Fibroblast of skin of right quadriceps (primary cell): Measurements from ENCODE around the gene PDLIM5.
A peak's percentile ranks its signal among the peaks of the same experiment; 100 is the strongest.
"Not testable (repeated sequence)": the region's sequence is repeated elsewhere in the genome, so short reads cannot be mapped to it uniquely, and the experiment has no call there.

Experiments
- DNase-seq: peaks from one replicate; pipeline ENCODE4 v3.0.0-alpha.2; 2013

The PDLIM5 gene

DNA sequence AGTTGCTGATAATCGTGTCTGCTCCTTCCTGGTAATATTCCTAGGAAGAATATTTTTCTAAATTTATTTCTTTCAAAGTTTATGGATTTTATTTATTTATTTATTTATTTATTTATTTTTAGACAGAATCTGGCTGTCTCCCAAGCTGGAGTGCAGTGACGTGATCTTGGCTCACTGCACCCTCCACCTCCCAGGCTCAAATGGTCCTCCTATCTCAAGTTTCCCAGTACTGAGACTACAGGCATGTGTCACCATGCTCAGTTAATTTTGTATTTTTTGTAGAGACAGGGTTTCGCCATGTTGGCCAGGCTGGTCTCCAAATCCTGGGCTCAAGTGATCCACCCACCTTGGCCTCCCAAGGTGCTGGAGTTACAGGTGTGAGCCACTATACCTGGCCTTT is 48.9 kb downstream of the PDLIM5 start:
- DNase-seq: no peak

DNA sequence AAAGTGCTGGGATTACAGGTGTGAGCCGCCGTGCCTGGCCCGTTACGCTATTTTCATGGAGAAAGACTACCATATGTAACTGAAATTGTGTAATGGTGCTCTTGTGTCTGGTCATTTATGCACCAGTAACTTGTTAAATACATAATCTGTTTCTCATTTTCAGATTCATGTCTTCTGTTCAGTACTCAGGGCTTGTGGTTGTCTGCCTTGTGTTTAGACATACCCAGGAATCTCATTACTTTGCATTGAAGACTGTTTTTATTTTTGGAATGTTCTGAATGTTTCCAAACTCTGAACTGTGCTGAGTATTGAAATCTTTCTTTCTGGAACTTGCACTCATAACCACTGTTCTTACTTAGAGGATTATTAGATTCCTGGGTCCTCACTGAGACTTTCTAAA is 52.8 kb downstream of the PDLIM5 start:
- DNase-seq: peak; percentile 76

DNA sequence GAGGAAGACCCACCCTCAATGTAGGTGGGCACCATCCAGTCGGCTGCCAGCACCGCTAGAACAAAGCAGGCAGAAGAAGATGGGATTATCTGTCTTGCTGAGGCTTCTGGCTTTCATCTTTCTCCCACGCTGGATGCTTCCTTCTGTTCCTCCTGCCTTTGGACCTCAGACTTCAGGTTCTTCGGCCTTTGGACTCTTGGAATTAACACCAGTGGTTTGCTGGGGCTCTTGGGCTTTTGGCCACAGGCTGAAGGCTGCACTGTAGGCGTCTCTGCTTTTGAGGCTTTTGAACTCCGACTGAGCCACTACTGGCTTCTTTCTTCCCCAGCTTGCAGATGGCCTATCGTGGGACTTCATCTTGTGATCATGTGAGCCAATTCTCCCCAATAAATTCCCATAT is 55.1 kb downstream of the PDLIM5 start:
- no peak for DNase-seq

DNA sequence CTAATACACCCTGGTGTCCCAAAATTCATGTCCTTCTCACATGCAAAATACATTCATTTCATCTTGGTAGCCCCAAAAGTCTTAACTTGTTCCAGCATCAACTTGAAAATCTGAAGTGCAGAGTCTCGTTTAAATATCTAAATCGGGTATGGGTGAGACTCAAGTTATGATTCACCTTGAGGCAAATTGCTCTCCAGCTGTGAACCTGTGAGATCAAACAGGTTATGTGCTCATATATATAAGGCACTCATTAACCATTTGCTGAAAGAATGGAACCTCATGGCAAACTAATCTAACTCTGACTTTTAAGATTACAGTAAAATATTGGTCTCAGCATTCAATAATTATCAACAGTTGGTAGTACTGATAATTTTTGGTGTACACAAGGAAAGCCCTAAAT is 55.5 kb downstream of the PDLIM5 start:
- no peak for DNase-seq

DNA sequence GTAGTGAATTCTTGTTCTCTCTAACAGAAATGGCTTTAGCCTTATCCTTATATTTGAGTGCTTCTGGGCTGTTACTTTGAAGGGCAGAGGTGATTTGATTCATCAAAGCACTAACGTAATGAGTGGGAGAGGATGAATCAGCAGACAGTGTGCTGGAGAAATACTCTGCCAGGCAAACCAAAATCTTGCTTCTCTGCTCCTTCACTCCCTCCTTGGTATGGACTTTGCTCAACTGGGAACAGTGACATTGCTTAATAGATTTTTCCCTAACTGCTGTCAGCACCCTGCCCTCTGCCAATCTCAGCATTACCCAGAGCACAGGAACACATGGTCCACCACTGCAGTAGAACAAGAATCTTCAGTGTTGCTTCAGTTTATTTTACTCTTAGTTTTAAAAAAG is 56.0 kb downstream of the PDLIM5 start:
- peak; percentile 83 for DNase-seq

DNA sequence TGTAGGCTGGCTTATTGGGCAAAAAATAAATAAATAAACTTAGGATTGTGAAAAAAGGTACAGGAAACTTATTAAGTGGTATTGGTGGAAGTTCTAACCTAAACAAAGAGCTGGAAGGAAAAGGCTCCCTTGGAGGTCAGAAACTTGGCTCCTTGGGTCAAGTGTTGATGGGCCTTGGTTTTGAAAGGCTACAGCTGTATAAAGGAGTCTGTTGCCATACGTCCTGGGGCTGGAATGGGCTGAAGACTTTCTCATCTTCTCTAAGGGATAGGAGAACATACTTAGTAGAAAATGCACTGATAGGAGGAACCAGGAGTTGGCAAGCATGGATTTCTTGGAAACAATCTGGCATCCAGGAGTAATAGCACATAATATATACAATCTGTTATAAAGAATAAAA is 56.6 kb downstream of the PDLIM5 start:
- no peak for DNase-seq

DNA sequence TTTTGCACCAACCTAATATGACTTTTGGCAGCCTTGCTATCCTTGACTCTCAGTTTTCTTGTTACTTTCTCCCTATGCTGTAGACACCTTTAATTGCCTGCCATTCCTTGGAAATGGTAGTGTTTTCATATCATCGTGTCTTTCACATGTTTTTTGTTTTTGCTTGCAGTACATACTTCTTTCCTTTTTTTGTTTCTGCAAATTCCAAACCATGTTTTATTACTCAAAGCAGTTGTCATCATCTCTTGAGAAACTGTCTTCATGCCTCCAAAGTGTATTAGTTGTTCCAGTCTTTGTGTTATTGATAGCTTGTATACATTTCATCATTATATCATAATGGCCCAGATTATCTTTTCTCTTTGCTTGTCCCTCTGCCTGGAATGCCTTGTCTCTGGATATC is 57.1 kb downstream of the PDLIM5 start:
- peak; percentile 60 for DNase-seq

DNA sequence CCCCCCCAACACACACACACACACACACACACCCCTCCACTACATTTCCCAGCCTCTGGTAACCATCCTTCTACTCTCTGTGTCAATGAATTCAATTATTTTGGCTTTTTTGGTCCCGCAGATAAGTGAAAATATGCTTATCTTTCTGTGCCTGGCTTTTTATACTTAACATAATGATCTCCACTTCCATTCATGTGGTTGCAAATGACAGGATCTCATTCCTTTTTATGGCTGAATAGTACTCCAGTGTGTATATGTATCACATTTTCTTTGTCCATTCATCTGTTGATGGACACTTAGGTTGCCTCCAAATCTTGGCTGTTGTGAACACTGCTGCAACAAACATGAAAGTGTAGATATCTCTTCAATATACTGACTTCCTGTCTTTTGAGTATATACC is 59.8 kb downstream of the PDLIM5 start:
- no peak for DNase-seq

DNA sequence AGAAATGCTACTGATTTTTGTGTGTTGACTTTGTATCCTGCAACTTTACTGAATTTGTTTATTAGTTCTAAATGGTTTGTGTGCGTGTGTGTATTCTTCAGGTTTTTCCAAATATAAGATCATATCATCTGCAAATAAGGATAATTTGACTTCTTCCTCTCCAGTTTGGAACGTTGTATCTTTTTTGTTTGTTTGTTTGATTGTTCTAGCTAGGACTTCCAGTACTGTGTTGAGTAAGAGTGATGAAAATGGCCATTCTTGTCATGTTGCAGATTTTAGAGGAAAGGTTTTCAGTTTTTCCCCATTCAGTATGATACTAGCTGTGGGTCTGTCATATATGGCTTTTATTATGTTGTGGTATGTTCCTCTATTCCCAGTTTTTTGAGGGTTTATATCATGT is 61.8 kb downstream of the PDLIM5 start:
- DNase-seq: not testable (repeated sequence)

DNA sequence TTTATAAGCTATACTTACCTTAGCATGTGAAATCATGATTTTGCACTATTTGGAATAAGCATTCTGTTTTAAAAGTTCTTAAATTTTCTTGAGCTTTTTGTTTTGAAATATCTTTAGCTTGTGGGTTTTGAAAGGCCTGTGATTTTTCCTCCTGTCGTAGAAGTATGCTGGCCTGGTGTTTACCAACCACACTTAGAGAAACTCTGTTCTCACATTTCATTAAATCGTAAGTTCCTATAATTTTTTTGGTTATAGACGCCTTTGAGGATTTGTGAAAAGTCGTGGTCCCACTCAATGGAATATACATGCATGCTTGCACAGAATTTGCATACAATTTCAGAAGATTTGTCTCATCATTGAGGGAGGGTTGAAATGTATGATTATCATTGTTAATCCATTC is 63.6 kb downstream of the PDLIM5 start:
- peak; percentile 38 for DNase-seq

DNA sequence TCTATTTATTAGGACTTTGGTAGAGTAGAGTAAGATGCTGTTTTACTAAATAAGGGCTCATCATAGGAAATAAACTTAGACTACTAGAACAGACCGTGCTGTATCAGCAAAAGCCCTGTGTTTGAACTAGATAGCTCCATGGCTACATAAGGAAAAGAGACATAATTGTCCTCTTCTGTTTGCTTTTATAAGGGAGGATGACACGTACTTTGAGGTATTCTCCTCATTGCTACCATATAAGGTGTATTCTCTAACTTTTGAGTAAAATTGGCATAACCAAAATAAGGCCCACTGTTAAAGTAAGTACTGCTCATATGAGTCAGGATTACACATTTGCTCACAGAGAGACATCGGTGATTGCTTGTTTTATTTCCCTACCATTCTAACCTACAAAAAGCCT is 64.3 kb downstream of the PDLIM5 start:
- peak; percentile 92 for DNase-seq

DNA sequence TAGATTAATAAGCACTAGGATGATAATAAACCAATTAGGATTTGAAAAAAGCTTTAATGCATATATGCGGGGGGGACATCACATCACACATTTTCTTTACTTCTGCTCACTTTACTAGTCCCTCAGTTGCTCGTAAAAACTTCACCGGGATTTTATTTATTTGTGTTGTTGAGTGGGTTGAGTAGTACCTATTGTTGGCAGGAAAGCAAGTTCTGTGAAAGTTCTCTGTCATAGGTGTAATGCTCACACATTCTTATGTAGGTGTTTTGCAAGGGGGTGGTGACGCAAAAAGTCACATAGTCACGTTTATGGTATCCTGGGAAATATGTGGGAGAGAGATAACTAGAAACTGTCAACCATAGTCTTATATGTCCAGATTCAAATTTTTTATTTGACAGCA is 65.3 kb downstream of the PDLIM5 start:
- no peak for DNase-seq

DNA sequence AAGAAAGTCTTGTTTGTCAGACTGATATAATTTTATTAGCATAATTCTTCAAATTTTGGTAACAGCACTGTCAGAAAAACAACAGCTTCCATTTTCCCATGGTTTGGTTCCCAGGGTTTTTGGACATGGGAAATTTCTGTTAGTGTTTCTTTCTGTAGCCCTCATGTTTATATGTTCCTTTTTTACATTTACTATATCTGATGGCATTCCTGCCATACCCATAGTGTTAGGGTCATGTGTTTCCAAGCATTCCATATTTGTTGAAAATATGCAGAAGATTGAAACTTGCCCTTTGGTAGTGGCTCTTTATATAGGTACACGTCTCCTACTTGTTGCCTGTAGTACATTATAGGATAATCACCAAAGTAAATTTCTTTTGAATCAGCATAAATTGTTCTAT is 65.8 kb downstream of the PDLIM5 start:
- DNase-seq: no peak

DNA sequence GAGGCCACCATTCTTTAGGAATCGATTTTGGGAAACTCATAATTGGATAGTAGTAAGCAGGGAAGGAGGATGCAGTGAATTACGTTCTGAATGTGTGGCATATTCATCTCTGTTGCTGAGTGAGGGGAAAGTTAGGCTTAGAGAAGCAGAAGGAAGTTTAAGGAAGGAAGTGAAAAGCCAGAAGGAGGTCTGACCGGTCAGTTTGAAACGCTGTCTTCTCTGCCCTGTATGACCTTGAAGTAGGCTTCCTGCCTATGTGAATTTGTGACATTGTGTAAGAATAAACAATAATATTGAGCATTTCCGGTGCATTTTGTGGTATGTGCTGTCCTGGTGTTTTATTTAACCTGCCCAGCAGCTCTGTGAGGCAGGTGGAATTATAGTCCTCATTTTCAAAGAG is 67.3 kb downstream of the PDLIM5 start:
- DNase-seq: no peak

DNA sequence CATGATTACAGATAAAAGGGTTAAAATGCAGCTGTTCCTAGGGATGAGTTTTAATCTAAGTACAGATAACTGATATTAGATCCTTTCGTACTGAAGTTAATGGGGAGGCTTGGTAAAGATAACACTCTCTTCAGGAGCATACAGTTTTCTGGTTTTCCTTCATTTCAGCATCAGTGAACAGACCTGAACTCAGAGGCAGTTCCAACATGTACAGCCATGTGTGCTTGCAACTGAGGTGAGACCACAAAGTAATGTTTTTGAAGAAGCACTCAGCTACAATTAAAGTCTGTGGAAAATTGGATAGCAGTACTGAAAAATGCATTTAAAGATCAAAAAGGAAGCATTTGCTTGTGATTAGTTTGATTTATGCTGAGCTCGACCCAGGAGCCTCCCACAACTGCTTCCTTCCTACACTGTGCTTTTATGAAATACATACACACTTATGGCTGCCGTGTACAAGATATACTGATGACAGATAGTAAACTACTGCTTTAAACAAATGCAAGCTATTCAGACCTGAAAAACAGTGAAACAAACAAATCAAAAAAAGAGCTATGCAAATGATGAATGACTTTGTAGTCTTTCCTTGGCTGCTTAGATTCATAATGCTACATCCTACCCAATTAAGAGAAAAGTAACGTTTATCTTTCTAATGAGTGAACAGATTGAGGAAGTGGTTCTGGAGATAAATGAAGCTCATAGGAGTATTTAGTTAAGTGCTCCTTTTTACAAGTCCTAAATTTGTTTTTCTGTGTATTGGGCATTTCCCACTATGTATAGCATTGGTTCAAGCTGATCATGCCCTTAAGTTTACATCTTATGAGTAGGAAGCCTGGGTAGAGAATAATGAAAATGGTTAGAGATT is 68.4 kb downstream of the PDLIM5 start:
- DNase-seq: no peak

DNA sequence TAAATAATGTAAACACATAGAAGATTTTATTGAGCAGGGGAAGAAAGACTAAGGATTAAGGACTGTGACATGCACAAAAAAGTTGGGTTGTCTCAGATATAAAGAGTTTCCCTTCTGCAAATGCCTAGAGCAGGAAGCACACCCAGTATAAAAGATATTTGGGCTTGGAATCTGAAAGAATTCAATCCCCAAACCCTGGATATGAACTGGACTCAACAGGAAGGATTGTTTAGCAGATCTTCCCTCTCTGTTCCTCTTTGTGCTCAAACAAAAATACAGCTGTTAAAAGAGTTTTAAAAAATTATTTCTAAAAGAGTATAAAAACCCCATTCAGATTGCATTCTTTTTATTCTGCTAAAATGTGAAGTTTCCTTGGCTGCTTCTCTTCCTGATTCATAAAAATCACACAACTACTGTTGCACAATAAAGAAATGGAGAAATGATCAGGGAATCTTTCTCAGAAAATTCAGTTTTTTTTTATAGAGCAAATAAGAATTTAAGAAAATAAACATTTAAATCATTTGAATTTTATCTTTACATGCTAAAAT is 71.4 kb downstream of the PDLIM5 start:
- no peak for DNase-seq

DNA sequence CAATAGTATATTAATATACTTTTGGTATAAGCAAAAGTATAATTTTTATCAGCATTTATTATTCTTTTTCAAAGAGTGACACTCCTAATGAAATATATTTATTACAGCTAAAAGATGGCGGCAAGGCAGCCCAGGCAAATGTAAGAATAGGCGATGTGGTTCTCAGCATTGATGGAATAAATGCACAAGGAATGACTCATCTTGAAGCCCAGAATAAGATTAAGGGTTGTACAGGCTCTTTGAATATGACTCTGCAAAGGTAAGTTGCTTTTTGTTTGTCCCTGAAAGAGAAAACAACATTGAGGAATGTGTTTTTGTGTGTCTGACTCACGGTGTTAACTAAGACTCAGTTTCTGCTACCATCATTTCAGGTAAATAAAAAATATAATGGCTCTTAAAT is 71.9 kb downstream of the PDLIM5 start:
- peak; percentile 43 for DNase-seq

DNA sequence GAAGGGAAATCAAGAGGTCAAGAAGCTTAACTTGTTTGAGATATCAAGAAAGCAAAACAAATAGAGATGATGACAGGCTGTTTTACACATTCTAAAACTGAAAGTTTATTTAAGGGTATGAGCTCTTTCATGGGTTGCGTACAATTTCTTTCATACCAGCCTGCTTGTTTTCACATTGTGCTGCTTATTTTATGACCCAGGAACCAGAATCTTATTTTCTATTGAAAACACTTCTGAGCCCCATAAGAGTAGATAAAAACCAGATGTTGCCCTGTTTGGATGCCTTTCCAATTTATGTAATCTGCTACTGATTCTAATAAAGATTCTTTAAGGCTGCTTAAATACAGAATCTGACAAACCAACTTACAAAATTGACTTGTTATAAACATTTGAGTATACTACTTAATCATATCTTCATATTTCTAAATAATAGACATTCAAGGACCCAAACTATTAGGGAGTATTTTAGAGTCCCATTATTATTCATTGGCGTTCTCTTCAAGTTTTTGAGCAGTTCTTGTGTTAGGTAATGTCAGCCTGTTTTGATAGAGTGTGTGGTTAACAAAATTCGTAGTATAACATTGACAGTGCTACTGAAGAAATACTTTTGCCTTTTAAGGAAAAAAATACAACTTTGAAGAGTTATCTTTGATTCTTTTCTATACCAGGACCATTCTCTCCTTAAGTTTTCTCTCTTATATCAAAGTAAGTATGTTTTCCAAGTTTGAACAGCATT is 74.4 kb downstream of the PDLIM5 start:
- DNase-seq: peak; percentile 81

DNA sequence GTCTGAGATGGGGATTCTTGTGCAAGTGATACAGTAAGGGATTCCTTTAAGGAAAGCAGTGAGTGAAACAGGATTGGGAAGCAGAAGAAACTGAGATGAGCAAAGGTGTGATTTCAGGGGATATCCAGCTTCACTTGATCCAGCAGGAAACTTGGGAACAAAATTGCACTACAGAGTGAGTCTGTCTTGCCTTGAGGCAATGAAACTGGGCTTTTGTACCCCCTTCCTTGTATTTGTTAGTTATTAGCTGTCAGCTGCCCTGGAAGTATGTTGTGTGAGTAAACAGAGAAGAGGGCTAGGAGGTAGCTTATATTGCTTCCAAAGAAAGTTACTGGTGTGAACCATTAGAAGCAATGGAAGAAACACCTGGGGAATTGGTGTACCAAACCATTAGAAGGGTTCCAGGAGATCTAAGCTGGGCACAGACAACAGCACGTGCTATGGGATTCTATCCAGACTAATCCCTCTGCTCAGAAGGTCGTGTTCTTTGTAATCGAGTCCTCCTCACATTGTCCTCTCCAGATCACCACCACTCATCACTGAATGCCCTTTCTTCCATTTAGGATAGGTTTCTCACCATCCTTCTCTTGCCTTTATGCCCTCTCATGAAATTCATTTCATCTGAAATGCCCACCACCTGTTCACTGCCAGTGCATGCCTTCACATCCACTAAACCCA is 76.0 kb downstream of the PDLIM5 start:
- no peak for DNase-seq

DNA sequence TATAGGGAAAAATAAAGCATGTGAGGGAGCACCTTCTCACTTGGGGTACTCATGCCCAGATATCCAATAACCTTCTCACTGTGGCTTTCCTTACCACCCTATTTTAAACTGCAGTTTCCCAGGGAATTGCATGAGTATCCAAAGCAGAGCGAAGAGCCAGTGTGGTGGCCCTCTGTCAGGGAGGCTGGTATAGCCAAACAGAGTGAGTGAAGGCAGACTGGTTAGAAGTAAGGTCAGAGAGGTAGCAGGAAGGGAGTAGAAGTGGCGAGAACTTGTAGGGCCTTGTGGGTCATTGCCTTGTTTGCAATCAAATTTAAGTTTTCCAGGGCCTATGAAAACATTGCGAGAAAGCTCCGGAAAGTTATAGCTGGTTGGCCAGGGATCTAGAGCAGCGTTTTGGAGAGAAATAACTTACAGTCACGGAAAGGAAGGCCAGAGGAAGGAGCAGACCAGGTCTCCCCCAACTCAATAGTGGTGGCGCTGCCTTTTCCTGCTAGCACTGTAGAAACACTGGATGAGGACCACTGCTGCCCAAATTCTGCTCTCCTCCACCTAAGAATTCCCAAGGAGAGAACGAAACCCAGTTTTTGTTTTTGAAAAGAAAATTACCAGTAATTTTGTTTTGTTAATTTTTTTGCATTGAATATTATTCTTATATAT is 77.2 kb downstream of the PDLIM5 start:
- no peak for DNase-seq

DNA sequence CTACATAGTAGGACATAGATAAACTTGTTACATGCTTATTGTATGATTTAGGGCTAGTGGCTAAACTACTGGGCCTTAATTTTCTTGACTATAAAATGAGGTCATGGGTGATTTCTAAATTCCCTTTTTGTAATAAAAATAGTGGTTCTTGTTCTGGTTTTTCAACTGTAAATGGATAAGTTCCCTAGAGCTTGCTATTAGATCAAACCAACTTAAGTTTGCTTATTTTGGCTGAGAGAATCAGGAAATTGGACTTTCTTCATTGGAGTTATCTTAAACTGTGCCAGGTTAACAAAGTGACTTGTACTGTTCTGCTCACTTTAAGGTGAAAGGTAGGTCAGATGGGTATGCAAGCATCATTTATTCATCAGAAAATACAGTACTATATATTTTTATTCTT is 78.3 kb downstream of the PDLIM5 start:
- DNase-seq: no peak

DNA sequence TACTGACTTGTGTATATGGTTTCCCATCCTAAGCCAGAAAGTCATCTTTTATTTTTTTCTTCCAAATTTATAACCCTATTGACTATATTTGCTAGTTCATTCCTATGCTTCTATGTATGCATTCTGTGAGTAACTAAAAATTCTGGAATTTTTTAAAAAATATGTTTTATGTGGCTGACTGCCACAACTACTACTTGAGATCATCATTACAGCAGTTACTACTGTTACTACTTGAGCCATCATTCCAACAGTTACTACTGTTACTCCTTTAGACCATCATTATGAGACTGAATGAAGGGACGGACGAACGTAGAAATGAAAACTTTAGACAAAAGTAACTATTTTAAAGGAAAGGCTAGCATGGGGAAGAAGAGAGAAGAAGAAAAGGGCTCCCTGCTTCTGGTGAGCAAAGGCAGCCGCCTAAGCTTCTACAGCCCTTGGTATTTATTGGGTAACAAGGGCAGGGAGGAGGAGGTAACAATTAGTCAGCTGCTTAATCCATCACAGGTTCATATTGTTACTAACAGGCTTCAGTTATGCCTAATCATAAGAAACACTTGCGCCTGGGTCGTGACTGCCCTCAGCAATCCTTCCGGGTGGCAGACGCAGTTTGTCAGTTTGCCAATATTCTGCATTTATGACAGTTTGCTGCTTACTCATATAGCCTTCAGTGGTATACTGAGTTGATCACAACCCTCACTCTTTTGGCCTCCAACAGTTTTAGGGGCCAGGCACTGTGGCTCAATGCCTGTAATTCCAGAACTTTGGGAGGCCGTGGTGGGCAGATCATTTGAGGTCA is 80.4 kb downstream of the PDLIM5 start:
- peak; percentile 61 for DNase-seq
